Measurements from ENCODE around the gene TTBK1.

TTBK1 gene

GRCh38 chr6:43274127-43274915, 31.0 kb downstream of the TTBK1 start:
- no peak for DNase-seq

- DNase-seq = peak; percentile 43
Measured at GRCh38 chr6:43274916-43275597, 31.8 kb downstream of the TTBK1 start.

- peak; percentile 20 for DNase-seq
Measured at GRCh38 chr6:43275801-43276576, 32.7 kb downstream of the TTBK1 start.

GRCh38 chr6:43276577-43277305, 33.5 kb downstream of the TTBK1 start:
- DNase-seq = no peak

- DNase-seq = no peak
Measured at GRCh38 chr6:43277306-43277642, 34.0 kb downstream of the TTBK1 start.

GRCh38 chr6:43277643-43278523, 34.6 kb downstream of the TTBK1 start:
- DNase-seq = no peak

GRCh38 chr6:43278524-43279078, 35.3 kb downstream of the TTBK1 start:
- no peak for DNase-seq

- DNase-seq = no peak
Measured at GRCh38 chr6:43280234-43280633, 37.0 kb downstream of the TTBK1 start.

- no peak for DNase-seq
Measured at GRCh38 chr6:43282060-43282459, 38.8 kb downstream of the TTBK1 start.

GRCh38 chr6:43282636-43283513, 39.6 kb downstream of the TTBK1 start:
- DNase-seq = no peak

GRCh38 chr6:43283514-43283901, 40.2 kb downstream of the TTBK1 start:
- DNase-seq = no peak

GRCh38 chr6:43283905-43284304, 40.6 kb downstream of the TTBK1 start:
- DNase-seq = no peak

GRCh38 chr6:43284991-43285781, 41.9 kb downstream of the TTBK1 start:
- DNase-seq = no peak

GRCh38 chr6:43285832-43286231, 42.6 kb downstream of the TTBK1 start:
- DNase-seq = no peak

- DNase-seq = no peak
Measured at GRCh38 chr6:43286456-43286979, 43.2 kb downstream of the TTBK1 start.

- DNase-seq = no peak
Measured at GRCh38 chr6:43286980-43287716, 43.9 kb downstream of the TTBK1 start.

- DNase-seq = no peak
Measured at GRCh38 chr6:43287717-43288679, 44.7 kb downstream of the TTBK1 start.
